Mesenchymal stem cell (in vitro differentiated cells and primary cell): ENCODE data around the gene TRAP1.

Experiments used
- DNase-seq: peaks from one replicate; pipeline ENCODE4 v3.0.0-alpha.2; 2013
- H2AFZ ChIP-seq: one replicate; pipeline ENCODE4 v1.6.1; 2013; ENCODE audit warnings: low read depth, mild to moderate bottlenecking, control low read depth, inconsistent platforms, low read length, moderate library complexity
- H2AK5ac ChIP-seq: 2 replicates; pipeline ENCODE4 v1.6.1; 2013; ENCODE audit warnings: low read length, moderate library complexity, mild to moderate bottlenecking, inconsistent platforms; ENCODE audit not compliant: severe bottlenecking
- H2BK120ac ChIP-seq: one replicate; pipeline ENCODE4 v1.6.1; 2013; ENCODE audit warnings: low read depth, mild to moderate bottlenecking, inconsistent platforms, low read length, moderate library complexity
- H2BK12ac ChIP-seq, 2 experiments: one replicate each; pipeline ENCODE4 v1.6.1; 2013; ENCODE audit warnings: inconsistent platforms in 2 of 2, low read length in 2 of 2, mild to moderate bottlenecking in 2 of 2, moderate library complexity in 2 of 2, control low read depth in 1 of 2
- H2BK15ac ChIP-seq: one replicate; pipeline ENCODE4 v1.6.1; 2013; ENCODE audit warnings: mild to moderate bottlenecking, low read depth, inconsistent platforms; ENCODE audit not compliant: poor library complexity, severe bottlenecking
- H2BK5ac ChIP-seq: 2 replicates; pipeline ENCODE4 v1.6.1; 2013; ENCODE audit warnings: low read depth, mild to moderate bottlenecking, low read length, control low read depth, inconsistent platforms; ENCODE audit not compliant: poor library complexity, severe bottlenecking
- H3K14ac ChIP-seq, 2 experiments: one replicate each; pipeline ENCODE4 v1.6.1; 2013; ENCODE audit warnings: inconsistent platforms in 2 of 2, low read length in 2 of 2, control low read depth in 1 of 2, mild to moderate bottlenecking in 1 of 2, moderate library complexity in 1 of 2
- H3K18ac ChIP-seq, 2 experiments: one replicate each; pipeline ENCODE4 v1.6.1; 2013; ENCODE audit warnings: inconsistent platforms in 2 of 2, low read length in 2 of 2, control low read depth in 1 of 2, low read depth in 1 of 2, mild to moderate bottlenecking in 1 of 2
- H3K23ac ChIP-seq, 2 experiments: one replicate each; pipeline ENCODE4 v1.6.1; 2013; ENCODE audit warnings: inconsistent platforms in 2 of 2, low read length in 2 of 2, mild to moderate bottlenecking in 2 of 2, moderate library complexity in 2 of 2, control low read depth in 1 of 2
- H3K27ac ChIP-seq: 2 replicates; pipeline ENCODE4 v1.5.1; 2013; ENCODE audit warnings: mild to moderate bottlenecking, moderate library complexity, low read length, control low read depth, inconsistent platforms; ENCODE audit not compliant: poor library complexity, severe bottlenecking
- H3K27me3 ChIP-seq, 2 experiments: 2 replicates each; pipeline versions ENCODE4 v1.6.1 to v1.7.0; 2013; ENCODE audit warnings: low read length in 2 of 2, mild to moderate bottlenecking in 2 of 2, moderate library complexity in 2 of 2, control low read depth in 1 of 2, inconsistent platforms in 1 of 2; ENCODE audit not compliant: control insufficient read depth in 1 of 2, insufficient read depth in 1 of 2
- H3K36me3 ChIP-seq, 2 experiments: 2 replicates each; pipeline versions ENCODE4 v1.6.1 to v1.7.0; 2013; ENCODE audit warnings: low read length in 2 of 2, control low read depth in 1 of 2, inconsistent platforms in 1 of 2, low read depth in 1 of 2, mild to moderate bottlenecking in 1 of 2; ENCODE audit not compliant: insufficient read depth in 2 of 2, control insufficient read depth in 1 of 2
- H3K4ac ChIP-seq, 2 experiments: one replicate each; pipeline ENCODE4 v1.6.1; 2013; ENCODE audit warnings: inconsistent platforms in 2 of 2, low read length in 2 of 2, mild to moderate bottlenecking in 2 of 2, moderate library complexity in 2 of 2, control low read depth in 1 of 2, low read depth in 1 of 2
- H3K4me1 ChIP-seq: 2 replicates; pipeline ENCODE4 v1.6.1; 2013; ENCODE audit warnings: low read depth, low read length, control low read depth; ENCODE audit not compliant: control insufficient read depth, insufficient read depth
- H3K4me2 ChIP-seq: 2 replicates; pipeline ENCODE4 v1.6.1; 2013; ENCODE audit warnings: low read length, mild to moderate bottlenecking, inconsistent platforms; ENCODE audit not compliant: poor library complexity, severe bottlenecking
- H3K4me3 ChIP-seq, 2 experiments: 2 replicates each; pipeline versions ENCODE4 v1.5.1 to v1.7.0; 2013; ENCODE audit warnings: low read length in 2 of 2, mild to moderate bottlenecking in 2 of 2, control low read depth in 1 of 2, low read depth in 1 of 2; ENCODE audit not compliant: insufficient read depth in 1 of 2
- H3K79me1 ChIP-seq: replicated peaks from 2 replicates; pipeline ENCODE4 v1.6.1; 2013; ENCODE audit warnings: mild to moderate bottlenecking, control low read depth, low read length, inconsistent platforms; ENCODE audit not compliant: poor library complexity, severe bottlenecking
- H3K9ac ChIP-seq: 2 replicates; pipeline ENCODE4 v1.7.0; 2013; ENCODE audit warnings: mild to moderate bottlenecking, low read length, moderate library complexity
- H3K9me3 ChIP-seq: 2 replicates; pipeline ENCODE4 v1.7.0; 2013; ENCODE audit warnings: mild to moderate bottlenecking, low read length; ENCODE audit not compliant: control insufficient read depth
- H4K8ac ChIP-seq: one replicate; pipeline ENCODE4 v1.6.1; 2013; ENCODE audit warnings: inconsistent platforms, mild to moderate bottlenecking, low read length, moderate library complexity
- H4K91ac ChIP-seq: one replicate; pipeline ENCODE4 v1.6.1; 2013; ENCODE audit warnings: mild to moderate bottlenecking, low read length, inconsistent platforms
- WGBS: methylation state at CpG from one replicate; pipeline ENCODE4 v1.1.7; 2013; ENCODE audit warnings: mixed read lengths; 5-methylcytosine and 5-hydroxymethylcytosine counted together

The TRAP1 gene

GRCh38 chr16:3738128-3738527, 20.8 kb upstream of the TRAP1 start:
- Histone ChIP-seq H3K18ac (no peak overlapping the region), H3K4me2 (no peak overlapping the region), H3K27ac (no peak overlapping the region), H2AK5ac (no peak overlapping the region), H3K9me3 (no peaks in the 10 kb centered on the region), H2BK12ac (no peak overlapping the region), H2AFZ (no peak overlapping the region), H3K23ac (no peak overlapping the region), H4K91ac (no peak overlapping the region), H3K27me3 (no peaks in the 10 kb centered on the region), H3K4me1 (no peaks in the 10 kb centered on the region), H4K8ac (no peak overlapping the region), H3K79me1 (peaks cover 65% of the 10 kb centered on the region), H3K9ac (no peak overlapping the region), H3K14ac (no peak overlapping the region), H3K36me3 (peaks cover 82 to 87% of the 10 kb centered on the region in 2 experiments), H2BK5ac (no peak overlapping the region), H3K4me3 (no peak overlapping the region), H3K4ac (no peak overlapping the region), H2BK120ac (no peak overlapping the region), H2BK15ac (no peak overlapping the region)
- 96% methylated on average over 4 of the region's 5 CpGs for WGBS
- no peak for DNase-seq

- Histone ChIP-seq H3K27ac (no peak overlapping the region), H4K91ac (no peak overlapping the region), H3K9me3 (no peaks in the 10 kb centered on the region), H3K4ac (no peak overlapping the region), H3K4me1 (no peaks in the 10 kb centered on the region), H3K4me3 (no peak overlapping the region), H3K79me1 (peaks cover 60% of the 10 kb centered on the region), H3K14ac (no peak overlapping the region), H2BK12ac (no peak overlapping the region), H2BK120ac (no peak overlapping the region), H4K8ac (no peak overlapping the region), H3K4me2 (no peak overlapping the region), H3K27me3 (no peaks in the 10 kb centered on the region), H3K18ac (no peak overlapping the region), H3K9ac (no peak overlapping the region), H3K36me3 (peaks cover 82% of the 10 kb centered on the region in 2 experiments), H2BK5ac (no peak overlapping the region), H3K23ac (no peak overlapping the region), H2AK5ac (no peak overlapping the region), H2AFZ (no peak overlapping the region), H2BK15ac (no peak overlapping the region)
- WGBS, result 96% methylated on average over 8 of the region's 8 CpGs
- no peak for DNase-seq
These were observed 19.9 kb upstream of the TRAP1 start for GRCh38 chr16:3737181-3737580.

GRCh38 chr16:3736116-3736515, 18.8 kb upstream of the TRAP1 start:
- Histone ChIP-seq H3K27me3 (no peaks in the 10 kb centered on the region), H3K4me1 (no peaks in the 10 kb centered on the region), H3K18ac (no peak overlapping the region), H2AFZ (no peak overlapping the region), H4K8ac (no peak overlapping the region), H3K23ac (no peak overlapping the region), H3K4ac (no peak overlapping the region), H2BK12ac (no peak overlapping the region), H3K4me2 (no peak overlapping the region), H3K79me1 (peaks cover 67% of the 10 kb centered on the region), H3K4me3 (no peak overlapping the region), H3K36me3 (peaks cover 85% of the 10 kb centered on the region in 2 experiments), H2BK5ac (no peak overlapping the region), H3K9me3 (no peaks in the 10 kb centered on the region), H3K9ac (no peak overlapping the region), H2BK120ac (no peak overlapping the region), H3K14ac (no peak overlapping the region), H2BK15ac (no peak overlapping the region), H3K27ac (no peak overlapping the region), H4K91ac (no peak overlapping the region), H2AK5ac (no peak overlapping the region)
- DNase-seq, result no peak
- 100% methylated on average over 4 of the region's 6 CpGs for WGBS

GRCh38 chr16:3735541-3735940, 18.2 kb upstream of the TRAP1 start:
- Histone ChIP-seq H3K79me1 (peaks cover 67% of the 10 kb centered on the region), H2AK5ac (no peak overlapping the region), H3K9ac (no peak overlapping the region), H2BK15ac (no peak overlapping the region), H4K8ac (no peak overlapping the region), H2AFZ (no peak overlapping the region), H3K4ac (no peak overlapping the region), H2BK120ac (no peak overlapping the region), H3K36me3 (peaks cover 85% of the 10 kb centered on the region in 2 experiments), H2BK12ac (no peak overlapping the region), H3K18ac (no peak overlapping the region), H3K23ac (no peak overlapping the region), H3K4me1 (no peaks in the 10 kb centered on the region), H3K27ac (no peak overlapping the region), H3K27me3 (no peaks in the 10 kb centered on the region), H3K4me2 (no peak overlapping the region), H4K91ac (no peak overlapping the region), H3K4me3 (no peak overlapping the region), H2BK5ac (no peak overlapping the region), H3K14ac (no peak overlapping the region), H3K9me3 (no peaks in the 10 kb centered on the region)
- no peak for DNase-seq
- WGBS, result 97% methylated on average over 13 of the region's 13 CpGs
